GM12878 (cell line): ENCODE data around the gene PAM16. TPM values are rescaled to one million over a fixed set of nuclear protein-coding genes. Genes with fewer than 3 reads are reported as not detected.

Source experiments
- ATAC-seq: fragments of 200-7000 bp; cut with Tn5 transposase; 3 replicates; pipeline ENCODE4 v1.9.1; 2020; ENCODE audit warnings: mild to moderate bottlenecking, moderate library complexity
- BruUV-seq: library from RNA; stranded (reverse); fragments of 400-500 nt; replicated peaks from 2 replicates; lab custom pipeline; 2021; lab: Mats Ljungman, UMichigan
- CTCF ChIA-PET: fragments of 300-600 bp; sonication (Branson Sonifier 250); formaldehyde crosslinking; extraction: SDS; loops from one replicate; lab custom pipeline; 2021; ENCODE audit warnings: inconsistent platforms; lab: Yijun Ruan, JAX
- POLR2A ChIA-PET: fragments of 350-600 bp; formaldehyde crosslinking; extraction: SDS; loops from one replicate; lab custom pipeline; 2021; ENCODE audit warnings: inconsistent platforms; lab: Charles Lee
- RAD21 ChIA-PET: fragments of 300-600 bp; sonication (Branson Sonifier 250); formaldehyde crosslinking; loops from one replicate; lab custom pipeline; 2023; ENCODE audit warnings: antibody characterized with exemption; ENCODE audit not compliant: unreplicated experiment; lab: Charles Lee
- SMC1A ChIA-PET: fragments of 300-600 bp; sonication (Branson Sonifier 250); formaldehyde crosslinking; loops from one replicate; lab custom pipeline; 2023; ENCODE audit not compliant: unreplicated experiment, uncharacterized antibody; lab: Charles Lee
- DNase-seq: peaks from one replicate; pipeline ENCODE4 v3.0.0-alpha.2; 2011; ENCODE audit warnings: low read depth, low spot score
- FAIRE-seq: peaks from 3 replicates; lab custom pipeline; 2011; peaks lifted over from hg19 to GRCh38; lab: Jason Lieb, UNC
- H2AFZ ChIP-seq: 2 replicates; pipeline ENCODE4 v1.6.0; 2011; ENCODE audit warnings: low read depth, low read length, control low read depth; ENCODE audit not compliant: control insufficient read depth
- H3K27ac ChIP-seq: 2 replicates; pipeline ENCODE4 v1.5.1; 2011; ENCODE audit warnings: control low read depth; ENCODE audit not compliant: control insufficient read depth, insufficient read depth
- H3K27me3 ChIP-seq, 2 experiments: replicated peaks in 1 of 2; 2 replicates each; pipeline versions ENCODE4 v1.6.0 to v1.6.1; 2011; ENCODE audit warnings: low read length in 1 of 2; ENCODE audit not compliant: control insufficient read depth in 2 of 2, insufficient read depth in 2 of 2
- H3K36me3 ChIP-seq, 2 experiments: 2 replicates each; pipeline ENCODE4 v1.5.1; 2011; ENCODE audit warnings: low read length in 1 of 2; ENCODE audit not compliant: control insufficient read depth in 2 of 2, insufficient read depth in 2 of 2
- H3K4me1 ChIP-seq: 2 replicates; pipeline ENCODE4 v1.6.1; 2011; ENCODE audit warnings: mild to moderate bottlenecking, low read length, moderate library complexity, mixed read lengths; ENCODE audit not compliant: control insufficient read depth, insufficient read depth
- H3K4me2 ChIP-seq: 2 replicates; pipeline ENCODE4 v1.6.0; 2011; ENCODE audit warnings: control low read depth; ENCODE audit not compliant: control insufficient read depth, insufficient read depth
- H3K4me3 ChIP-seq: fragments of 200-600 bp; sonication (generic); 2 replicates; pipeline ENCODE4 v1.5.1; 2016
- H3K79me2 ChIP-seq: 2 replicates; pipeline ENCODE4 v1.6.0; 2011; ENCODE audit warnings: low read length; ENCODE audit not compliant: control insufficient read depth, insufficient read depth
- H3K9ac ChIP-seq: 2 replicates; pipeline ENCODE4 v1.8.0; 2011; ENCODE audit warnings: low read length, control low read depth, mixed read lengths; ENCODE audit not compliant: control insufficient read depth, insufficient read depth
- H3K9me3 ChIP-seq: replicated peaks from 3 replicates; pipeline ENCODE4 v1.5.1; 2011; ENCODE audit warnings: mild to moderate bottlenecking, low read length; ENCODE audit not compliant: control insufficient read depth, insufficient read depth
- H4K20me1 ChIP-seq: 2 replicates; pipeline ENCODE4 v1.6.0; 2011; ENCODE audit not compliant: control insufficient read depth, insufficient read depth
- ATF7 ChIP-seq: fragments of 450-650 bp; IDR thresholded peaks from 2 replicates; pipeline ENCODE4 v1.6.1; 2016; ENCODE audit warnings: low read depth, mild to moderate bottlenecking
- CREM ChIP-seq: IDR thresholded peaks from 2 replicates; pipeline ENCODE4 v1.6.1; 2014; ENCODE audit warnings: antibody characterized with exemption, low read depth
- HDGF ChIP-seq: fragments of 450-650 bp; IDR thresholded peaks from 2 replicates; pipeline ENCODE4 v1.6.1; 2016; ENCODE audit warnings: antibody characterized with exemption
- JUNB ChIP-seq: IDR thresholded peaks from 2 replicates; pipeline ENCODE4 v1.6.1; 2016; ENCODE audit warnings: antibody characterized with exemption, mild to moderate bottlenecking
- KDM1A ChIP-seq: fragments of 200-600 bp; sonication (generic); IDR thresholded peaks from 2 replicates; pipeline ENCODE4 v1.6.1; 2016; ENCODE audit warnings: borderline replicate concordance
- MYC ChIP-seq: IDR thresholded peaks from 2 replicates; pipeline ENCODE4 v1.6.1; 2011; ENCODE audit warnings: mild to moderate bottlenecking, low read length, moderate library complexity, inconsistent platforms; ENCODE audit not compliant: insufficient read depth, insufficient replicate concordance, insufficient read length, severe bottlenecking
- RAD51 ChIP-seq: fragments of 450-650 bp; IDR thresholded peaks from 2 replicates; pipeline ENCODE4 v1.6.1; 2016; ENCODE audit warnings: moderate library complexity, mild to moderate bottlenecking, inconsistent platforms
- SIX5 ChIP-seq: IDR thresholded peaks from 2 replicates; pipeline ENCODE4 v1.6.1; 2011; ENCODE audit warnings: mild to moderate bottlenecking, low read depth, low read length, moderate library complexity; ENCODE audit not compliant: severe bottlenecking
- STAT1 ChIP-seq: fragments of 450-650 bp; conservative IDR thresholded peaks from 2 replicates; pipeline ENCODE4 v1.6.1; 2014; ENCODE audit warnings: antibody characterized with exemption, mild to moderate bottlenecking
- ZNF217 ChIP-seq: fragments of 450-650 bp; IDR thresholded peaks from 2 replicates; pipeline ENCODE4 v1.6.1; 2017; ENCODE audit warnings: antibody characterized with exemption, mild to moderate bottlenecking
- WGBS: methylation state at CpG from one replicate; pipeline ENCODE4 v1.1.6; 2016; ENCODE audit warnings: low lambda C conversion rate; ENCODE audit not compliant: insufficient replicate concordance, insufficient coverage; ENCODE audit errors: missing lambda C conversion rate; 5-methylcytosine and 5-hydroxymethylcytosine counted together
- in situ Hi-C: fragments of 300-500 bp; cut with MboI; formaldehyde crosslinking; loops from 9 replicates; pipeline ENCODE4 v1.14.3; 2018; ENCODE audit warnings: mixed read lengths
- intact Hi-C: fragments of 100-400 bp; cut with micrococcal nuclease; formaldehyde crosslinking; loops from one replicate; pipeline ENCODE4 v1.14.2; 2022; ENCODE audit not compliant: unreplicated experiment
- polyA plus RNA-seq, 11 experiments: library from polyadenylated mRNA; depleted of rRNA in 4 of 11; unstranded in 6 of 11; stranded (reverse) in 5 of 11; fragments of >200 nt; fragmentation: Nextera tagmentation in 4 of 11; fragmentation: Illumina TruSeq in 1 of 11; extraction: Ambion mirVana in 4 of 11; extraction: Trizol in 1 of 11; gene quantifications; 1 replicate in 1 of 11; 2 replicates in 10 of 11; pipeline versions ENCODE4 v1.2.1 to v1.2.3, GENCODE V29; 2011 to 2016; ENCODE audit warnings: inconsistent platforms in 2 of 11, missing spikeins in 2 of 11, low read depth in 1 of 11
- total RNA-seq, 4 experiments: library from RNA; depleted of rRNA in 3 of 4; stranded (reverse); fragments of >200 nt in 3 of 4; fragmentation: Illumina TruSeq in 1 of 4; extraction: Trizol in 1 of 4; gene quantifications; 2 replicates each; pipeline versions ENCODE4 v1.2.1 to v1.2.3, GENCODE V29; 2013 to 2021
- TF ChIP-seq, protein P1 (sequence below): fragments of 150-350 bp; IDR thresholded peaks from 2 replicates; pipeline ENCODE4 v1.6.1; 2014; ENCODE audit warnings: mild to moderate bottlenecking, low read depth, low read length
- TF ChIP-seq, protein P2 (sequence below): fragments of 450-650 bp; IDR thresholded peaks from 2 replicates; pipeline ENCODE4 v1.6.1; 2018; ENCODE audit warnings: borderline replicate concordance, mild to moderate bottlenecking; ENCODE audit not compliant: partially characterized antibody
- TF ChIP-seq, protein P3 (sequence below): fragments of 450-650 bp; IDR thresholded peaks from 2 replicates; pipeline ENCODE4 v1.6.1; 2018; ENCODE audit warnings: mild to moderate bottlenecking, low read depth, moderate library complexity; ENCODE audit not compliant: partially characterized antibody

PAM16 gene
- total and polyA plus RNA-seq, 10 of the 15 experiments (the other 5 are each of a cell fraction or from before 2014, with no cell fraction given): 18.5 to 94.3 (median 51.5) TPM

DNA sequence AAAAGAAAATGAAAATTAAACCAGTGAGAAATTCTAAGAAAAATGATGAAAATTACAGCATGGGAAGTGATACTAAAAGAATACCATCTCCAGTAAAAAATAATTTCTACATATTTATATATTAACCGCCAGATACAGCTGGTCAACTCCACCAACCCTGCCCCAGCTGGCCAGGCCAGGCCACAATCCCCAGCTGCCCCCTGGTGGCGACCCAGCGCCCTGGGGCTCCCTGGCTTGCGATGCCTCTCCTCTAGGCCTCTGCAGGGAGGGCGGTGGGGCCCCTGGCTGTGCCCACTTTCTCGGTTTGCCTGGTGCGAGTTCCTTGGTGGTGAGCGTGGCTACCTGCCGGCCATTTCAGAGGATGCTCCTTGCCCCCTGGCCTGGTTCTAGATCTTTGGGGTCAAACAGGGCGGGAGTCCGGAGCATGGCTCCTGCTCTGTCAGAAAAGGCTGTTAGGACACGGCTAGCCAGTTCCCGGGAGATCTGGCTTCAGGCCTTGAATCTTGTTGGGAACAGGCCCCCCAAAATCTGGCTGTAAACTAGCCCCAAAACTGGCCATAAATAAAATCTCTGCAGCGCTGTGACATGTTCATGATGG lies 20.7 kb downstream of the PAM16 start (continued):
- no peak for TF ChIP-seq JUNB
- TF ChIP-seq, protein P1, sequence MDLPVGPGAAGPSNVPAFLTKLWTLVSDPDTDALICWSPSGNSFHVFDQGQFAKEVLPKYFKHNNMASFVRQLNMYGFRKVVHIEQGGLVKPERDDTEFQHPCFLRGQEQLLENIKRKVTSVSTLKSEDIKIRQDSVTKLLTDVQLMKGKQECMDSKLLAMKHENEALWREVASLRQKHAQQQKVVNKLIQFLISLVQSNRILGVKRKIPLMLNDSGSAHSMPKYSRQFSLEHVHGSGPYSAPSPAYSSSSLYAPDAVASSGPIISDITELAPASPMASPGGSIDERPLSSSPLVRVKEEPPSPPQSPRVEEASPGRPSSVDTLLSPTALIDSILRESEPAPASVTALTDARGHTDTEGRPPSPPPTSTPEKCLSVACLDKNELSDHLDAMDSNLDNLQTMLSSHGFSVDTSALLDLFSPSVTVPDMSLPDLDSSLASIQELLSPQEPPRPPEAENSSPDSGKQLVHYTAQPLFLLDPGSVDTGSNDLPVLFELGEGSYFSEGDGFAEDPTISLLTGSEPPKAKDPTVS: no peak
- TF ChIP-seq, all 136 proteins: peak for 8

DNA sequence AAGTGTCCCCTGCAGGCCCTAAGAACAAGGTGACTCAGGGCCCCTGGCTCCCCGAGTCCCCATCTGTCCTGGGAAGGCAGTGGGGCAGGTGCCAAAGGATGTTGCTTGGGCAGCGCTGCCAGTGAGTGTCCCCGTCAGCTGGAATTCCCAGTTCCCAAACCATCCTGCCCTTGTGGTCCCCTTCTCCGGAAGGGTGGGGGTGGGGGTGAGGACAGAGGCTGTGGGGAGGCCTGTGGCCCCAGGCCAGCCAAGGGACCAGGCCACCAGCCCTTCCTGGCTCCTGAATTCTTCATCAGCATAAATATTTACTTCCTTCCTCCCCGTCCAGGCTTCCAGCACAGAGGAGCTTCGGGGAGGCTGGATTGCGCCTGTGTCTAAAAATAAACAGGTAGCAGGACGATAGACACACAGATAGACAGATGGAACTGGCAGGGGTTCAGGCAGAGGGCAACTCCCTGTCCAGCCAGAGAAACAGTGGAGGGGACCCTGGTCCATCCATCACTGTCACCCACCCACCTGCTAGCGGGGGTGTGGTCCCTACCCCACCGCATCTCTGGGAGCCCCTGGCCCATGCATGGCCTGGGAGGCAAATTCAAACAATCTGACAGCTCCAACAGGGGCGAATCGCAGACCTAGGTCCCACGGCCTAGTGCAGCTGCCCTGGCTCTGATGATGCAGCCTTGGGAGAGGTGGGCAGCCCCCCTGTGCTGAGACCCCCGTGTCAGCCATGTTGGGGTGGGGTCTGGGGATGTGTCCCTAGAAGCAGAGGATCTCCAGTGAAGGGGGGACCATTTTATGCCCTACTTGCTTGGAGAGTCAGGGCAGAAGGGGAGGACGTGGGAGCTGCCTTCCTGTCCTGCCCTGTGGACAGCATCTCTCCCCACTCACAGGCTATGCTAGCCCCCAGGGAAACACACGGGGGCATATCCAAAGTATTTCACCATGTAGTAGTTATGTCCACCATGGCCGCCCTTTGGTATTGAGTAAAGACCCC lies 22.0 kb downstream of the PAM16 start:
- no peak overlapping the region for H3K4me2 ChIP-seq
- no peak for FAIRE-seq
- ChIA-PET POLR2A (interaction anchor here (1.0 to 1.3 kb wide), 3 partner anchors 21 to 44 kb away, joined by 3 to 6 read pairs (median 4); no protein-coding TSS in a partner anchor), SMC1A (interaction anchor here (1.0 to 5.7 kb wide), 5 partner anchors 20 to 634 kb away, joined by 3 to 62 read pairs (median 8); no protein-coding TSS in a partner anchor), RAD21 (interaction anchor here (0.6 to 5.6 kb wide), 7 partner anchors 14 to 129 kb away, joined by 3 to 68 read pairs (median 4); no protein-coding TSS in a partner anchor), CTCF (interaction anchor here (1.0 to 12.1 kb wide), 13 partner anchors 14 to 640 kb away, joined by 3 to 145 read pairs (median 5); partner anchors contain the start of gene PAM16)
- BruUV-seq: no TSS peak
- H3K36me3 ChIP-seq: no peaks in the 10 kb centered on the region
- in situ Hi-C loops: no loop called here
- H3K27me3 ChIP-seq: no peaks in the 10 kb centered on the region
- no peak overlapping the region for H2AFZ ChIP-seq
- H4K20me1 ChIP-seq: no peaks in the 10 kb centered on the region
- WGBS: 51% methylated on average over 17 of the region's 17 CpGs
- H3K9ac ChIP-seq: no peak overlapping the region
- peaks cover 7% of the 10 kb centered on the region for H3K4me1 ChIP-seq
- intact Hi-C loops: loop anchor here (5.0 kb wide), 1 partner anchor 57 kb away; the partner anchor contains the start of gene TFAP4
- ATAC-seq: no peak
- H3K9me3 ChIP-seq: no peaks in the 10 kb centered on the region
- no peak for DNase-seq
- no peak overlapping the region for H3K4me3 ChIP-seq
- no peaks in the 10 kb centered on the region for H3K79me2 ChIP-seq
- H3K27ac ChIP-seq: no peak overlapping the region
- TF ChIP-seq, protein P2, sequence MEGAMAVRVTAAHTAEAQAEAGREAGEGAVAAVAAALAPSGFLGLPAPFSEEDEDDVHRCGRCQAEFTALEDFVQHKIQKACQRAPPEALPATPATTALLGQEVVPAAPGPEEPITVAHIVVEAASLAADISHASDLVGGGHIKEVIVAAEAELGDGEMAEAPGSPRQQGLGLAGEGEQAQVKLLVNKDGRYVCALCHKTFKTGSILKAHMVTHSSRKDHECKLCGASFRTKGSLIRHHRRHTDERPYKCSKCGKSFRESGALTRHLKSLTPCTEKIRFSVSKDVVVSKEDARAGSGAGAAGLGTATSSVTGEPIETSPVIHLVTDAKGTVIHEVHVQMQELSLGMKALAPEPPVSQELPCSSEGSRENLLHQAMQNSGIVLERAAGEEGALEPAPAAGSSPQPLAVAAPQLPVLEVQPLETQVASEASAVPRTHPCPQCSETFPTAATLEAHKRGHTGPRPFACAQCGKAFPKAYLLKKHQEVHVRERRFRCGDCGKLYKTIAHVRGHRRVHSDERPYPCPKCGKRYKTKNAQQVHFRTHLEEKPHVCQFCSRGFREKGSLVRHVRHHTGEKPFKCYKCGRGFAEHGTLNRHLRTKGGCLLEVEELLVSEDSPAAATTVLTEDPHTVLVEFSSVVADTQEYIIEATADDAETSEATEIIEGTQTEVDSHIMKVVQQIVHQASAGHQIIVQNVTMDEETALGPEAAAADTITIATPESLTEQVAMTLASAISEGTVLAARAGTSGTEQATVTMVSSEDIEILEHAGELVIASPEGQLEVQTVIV: no peak
- no peak for TF ChIP-seq KDM1A
- TF ChIP-seq MYC: no peak
- no peak for TF ChIP-seq CREM
- TF ChIP-seq, protein P3, sequence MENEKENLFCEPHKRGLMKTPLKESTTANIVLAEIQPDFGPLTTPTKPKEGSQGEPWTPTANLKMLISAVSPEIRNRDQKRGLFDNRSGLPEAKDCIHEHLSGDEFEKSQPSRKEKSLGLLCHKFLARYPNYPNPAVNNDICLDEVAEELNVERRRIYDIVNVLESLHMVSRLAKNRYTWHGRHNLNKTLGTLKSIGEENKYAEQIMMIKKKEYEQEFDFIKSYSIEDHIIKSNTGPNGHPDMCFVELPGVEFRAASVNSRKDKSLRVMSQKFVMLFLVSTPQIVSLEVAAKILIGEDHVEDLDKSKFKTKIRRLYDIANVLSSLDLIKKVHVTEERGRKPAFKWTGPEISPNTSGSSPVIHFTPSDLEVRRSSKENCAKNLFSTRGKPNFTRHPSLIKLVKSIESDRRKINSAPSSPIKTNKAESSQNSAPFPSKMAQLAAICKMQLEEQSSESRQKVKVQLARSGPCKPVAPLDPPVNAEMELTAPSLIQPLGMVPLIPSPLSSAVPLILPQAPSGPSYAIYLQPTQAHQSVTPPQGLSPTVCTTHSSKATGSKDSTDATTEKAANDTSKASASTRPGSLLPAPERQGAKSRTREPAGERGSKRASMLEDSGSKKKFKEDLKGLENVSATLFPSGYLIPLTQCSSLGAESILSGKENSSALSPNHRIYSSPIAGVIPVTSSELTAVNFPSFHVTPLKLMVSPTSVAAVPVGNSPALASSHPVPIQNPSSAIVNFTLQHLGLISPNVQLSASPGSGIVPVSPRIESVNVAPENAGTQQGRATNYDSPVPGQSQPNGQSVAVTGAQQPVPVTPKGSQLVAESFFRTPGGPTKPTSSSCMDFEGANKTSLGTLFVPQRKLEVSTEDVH: no peak
- no peak for TF ChIP-seq RAD51
- TF ChIP-seq STAT1: no peak
- TF ChIP-seq ATF7: no peak
- no peak for TF ChIP-seq ZNF217
- no peak for TF ChIP-seq HDGF
- no peak for TF ChIP-seq SIX5
